Measurements from ENCODE around the gene DGKB.
"Not testable (repeated sequence)": the region's sequence is repeated elsewhere in the genome, so short reads cannot be mapped to it uniquely, and the experiment has no call there.

The DGKB gene

GRCh38 chr7:14286036-14286435, 616.5 kb downstream of the DGKB start:
- DNase-seq (ENCODE audit: low read depth): no peak
- H3K4me3 ChIP-seq (ENCODE audit: low read depth, low read length): no peak overlapping the region
- TF ChIP-seq, protein P1, sequence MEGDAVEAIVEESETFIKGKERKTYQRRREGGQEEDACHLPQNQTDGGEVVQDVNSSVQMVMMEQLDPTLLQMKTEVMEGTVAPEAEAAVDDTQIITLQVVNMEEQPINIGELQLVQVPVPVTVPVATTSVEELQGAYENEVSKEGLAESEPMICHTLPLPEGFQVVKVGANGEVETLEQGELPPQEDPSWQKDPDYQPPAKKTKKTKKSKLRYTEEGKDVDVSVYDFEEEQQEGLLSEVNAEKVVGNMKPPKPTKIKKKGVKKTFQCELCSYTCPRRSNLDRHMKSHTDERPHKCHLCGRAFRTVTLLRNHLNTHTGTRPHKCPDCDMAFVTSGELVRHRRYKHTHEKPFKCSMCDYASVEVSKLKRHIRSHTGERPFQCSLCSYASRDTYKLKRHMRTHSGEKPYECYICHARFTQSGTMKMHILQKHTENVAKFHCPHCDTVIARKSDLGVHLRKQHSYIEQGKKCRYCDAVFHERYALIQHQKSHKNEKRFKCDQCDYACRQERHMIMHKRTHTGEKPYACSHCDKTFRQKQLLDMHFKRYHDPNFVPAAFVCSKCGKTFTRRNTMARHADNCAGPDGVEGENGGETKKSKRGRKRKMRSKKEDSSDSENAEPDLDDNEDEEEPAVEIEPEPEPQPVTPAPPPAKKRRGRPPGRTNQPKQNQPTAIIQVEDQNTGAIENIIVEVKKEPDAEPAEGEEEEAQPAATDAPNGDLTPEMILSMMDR (IDR thresholded peaks at IDR 0.05; ENCODE audit: low read depth, low read length, missing control alignments): no peak

GRCh38 chr7:14279065-14279871, 623.3 kb downstream of the DGKB start:
- not testable (repeated sequence) for H3K4me3 ChIP-seq (ENCODE audit: low read depth, low read length); DNase-seq (ENCODE audit: low read depth)

DNA sequence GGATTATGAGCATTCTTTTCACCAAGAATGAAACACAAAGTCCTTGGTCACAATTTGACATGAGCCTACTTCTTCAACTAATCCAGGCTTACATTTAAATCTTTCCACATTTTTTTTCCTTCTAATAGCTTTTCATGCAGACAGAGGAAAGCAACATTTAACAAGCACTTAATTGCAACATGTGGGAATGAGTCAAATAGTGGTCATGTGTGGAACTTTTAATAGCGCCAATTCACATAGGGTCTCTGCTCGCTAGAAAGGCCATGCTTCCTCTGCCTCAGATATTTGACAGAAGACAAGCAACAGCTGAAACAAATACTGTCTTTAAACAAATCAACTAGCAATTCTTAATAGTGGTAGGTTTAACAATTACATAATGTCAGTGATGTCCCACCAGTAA, 627.2 kb downstream of the DGKB start:
- TF ChIP-seq, protein P1 (IDR thresholded peaks at IDR 0.05; ENCODE audit: low read depth, low read length, missing control alignments): no peak
- no peak overlapping the region for H3K4me3 ChIP-seq (ENCODE audit: low read depth, low read length)
- DNase-seq (ENCODE audit: low read depth): no peak

- no peak for DNase-seq (ENCODE audit: low read depth)
- TF ChIP-seq, protein P1 (IDR thresholded peaks at IDR 0.05; ENCODE audit: low read depth, low read length, missing control alignments): no peak
- no peak overlapping the region for H3K4me3 ChIP-seq (ENCODE audit: low read depth, low read length)
Measured at GRCh38 chr7:14271441-14271840, 631.1 kb downstream of the DGKB start.

DNA sequence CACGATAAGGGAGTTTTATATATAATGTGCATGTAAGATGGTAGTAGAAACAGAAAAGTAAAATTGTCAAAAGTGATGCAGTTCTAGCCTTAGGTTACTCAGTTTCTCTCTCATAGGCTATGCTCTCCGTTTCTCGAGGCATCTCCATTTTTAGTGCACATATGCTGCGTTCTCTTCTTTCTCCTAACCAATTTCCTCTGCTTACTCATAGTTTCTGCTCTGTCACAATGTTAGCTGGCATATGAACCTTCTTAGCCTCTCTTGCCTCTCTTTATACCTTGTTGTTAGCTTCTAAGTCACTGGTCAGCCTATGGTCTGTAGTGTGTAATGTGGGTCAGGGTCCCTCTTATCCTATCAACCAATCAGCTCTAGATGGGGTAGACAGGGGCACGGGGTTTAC, 632.5 kb downstream of the DGKB start:
- TF ChIP-seq, protein P1 (IDR thresholded peaks at IDR 0.05; ENCODE audit: low read depth, low read length, missing control alignments): no peak
- DNase-seq (ENCODE audit: low read depth): no peak
- no peak overlapping the region for H3K4me3 ChIP-seq (ENCODE audit: low read depth, low read length)

GRCh38 chr7:14260011-14260410, 642.5 kb downstream of the DGKB start:
- H3K4me3 ChIP-seq (ENCODE audit: low read depth, low read length): no peak overlapping the region
- DNase-seq (ENCODE audit: low read depth): no peak
- TF ChIP-seq, protein P1 (IDR thresholded peaks at IDR 0.05; ENCODE audit: low read depth, low read length, missing control alignments): no peak

- TF ChIP-seq, protein P1 (IDR thresholded peaks at IDR 0.05; ENCODE audit: low read depth, low read length, missing control alignments): no peak
- H3K4me3 ChIP-seq (ENCODE audit: low read depth, low read length): no peak overlapping the region
- DNase-seq (ENCODE audit: low read depth): no peak
Measured at GRCh38 chr7:14258861-14259260, 643.7 kb downstream of the DGKB start.

Data from GM12864 (cell line).